Thoracic aorta (tissue), 2 donors: ENCODE data around the gene GAS1. TPM values are rescaled to one million over a fixed set of nuclear protein-coding genes. Genes with fewer than 3 reads are reported as not detected.

Source experiments
- ATAC-seq: fragments of 150-250 bp; one replicate; pipeline ENCODE4 v1.8.0; 2017; ENCODE audit warnings: low read depth; ENCODE audit not compliant: insufficient number of reproducible peaks, low FRiP score
- DNase-seq: peaks from one replicate; pipeline ENCODE4 v3.0.0-alpha.2; 2020; ENCODE audit warnings: low spot score
- H3K27ac ChIP-seq, 2 donors: fragments of 200-600 bp; sonication (generic); 1 replicate in 1 of 2; 2 replicates in 1 of 2; pipeline ENCODE4 v1.5.1; 2016; ENCODE audit warnings: mild to moderate bottlenecking in 2 of 2, moderate library complexity in 2 of 2
- H3K27me3 ChIP-seq: fragments of 200-600 bp; sonication (generic); replicated peaks from 2 replicates; pipeline ENCODE4 v1.6.0; 2016; ENCODE audit warnings: mild to moderate bottlenecking; ENCODE audit not compliant: insufficient read depth
- H3K36me3 ChIP-seq: fragments of 200-600 bp; sonication (generic); one replicate; pipeline ENCODE4 v1.5.1; 2016
- H3K4me1 ChIP-seq, 2 donors: fragments of 200-600 bp; sonication (generic); 1 replicate in 1 of 2; 2 replicates in 1 of 2; pipeline versions ENCODE4 v1.5.1 to v1.6.0; 2016; ENCODE audit warnings: low read depth in 2 of 2, mild to moderate bottlenecking in 1 of 2; ENCODE audit not compliant: control insufficient read depth in 1 of 2
- H3K4me3 ChIP-seq: fragments of 200-600 bp; sonication (generic); 2 replicates; pipeline ENCODE4 v1.5.1; 2016; ENCODE audit warnings: mild to moderate bottlenecking
- H3K9me3 ChIP-seq: fragments of 200-600 bp; sonication (generic); 2 replicates; pipeline ENCODE4 v1.5.1; 2016
- total RNA-seq, 2 donors: library from RNA; depleted of rRNA; stranded (reverse); fragments of >200 nt; gene quantifications; one replicate each; pipeline versions ENCODE4 v1.1.0 to v1.2.3, GENCODE V29; 2016
- TF ChIP-seq, protein P1 (sequence below): fragments of 200-600 bp; sonication (generic); IDR thresholded peaks from one replicate; pipeline ENCODE4 v1.5.1; 2019; ENCODE audit warnings: antibody characterized with exemption

Gene GAS1
- total RNA-seq, 2 donors from 2014 or later = 47.6 to 108 TPM

- Histone ChIP-seq H3K36me3 (no peaks in the 10 kb centered on the region), H3K4me1 (peaks cover 0 to 20% of the 10 kb centered on the region in 2 donors), H3K9me3 (no peaks in the 10 kb centered on the region), H3K4me3 (no peak overlapping the region), H3K27me3 (no peaks in the 10 kb centered on the region), H3K27ac (no peak overlapping the region)
- DNase-seq = no peak
- TF ChIP-seq, protein P1, sequence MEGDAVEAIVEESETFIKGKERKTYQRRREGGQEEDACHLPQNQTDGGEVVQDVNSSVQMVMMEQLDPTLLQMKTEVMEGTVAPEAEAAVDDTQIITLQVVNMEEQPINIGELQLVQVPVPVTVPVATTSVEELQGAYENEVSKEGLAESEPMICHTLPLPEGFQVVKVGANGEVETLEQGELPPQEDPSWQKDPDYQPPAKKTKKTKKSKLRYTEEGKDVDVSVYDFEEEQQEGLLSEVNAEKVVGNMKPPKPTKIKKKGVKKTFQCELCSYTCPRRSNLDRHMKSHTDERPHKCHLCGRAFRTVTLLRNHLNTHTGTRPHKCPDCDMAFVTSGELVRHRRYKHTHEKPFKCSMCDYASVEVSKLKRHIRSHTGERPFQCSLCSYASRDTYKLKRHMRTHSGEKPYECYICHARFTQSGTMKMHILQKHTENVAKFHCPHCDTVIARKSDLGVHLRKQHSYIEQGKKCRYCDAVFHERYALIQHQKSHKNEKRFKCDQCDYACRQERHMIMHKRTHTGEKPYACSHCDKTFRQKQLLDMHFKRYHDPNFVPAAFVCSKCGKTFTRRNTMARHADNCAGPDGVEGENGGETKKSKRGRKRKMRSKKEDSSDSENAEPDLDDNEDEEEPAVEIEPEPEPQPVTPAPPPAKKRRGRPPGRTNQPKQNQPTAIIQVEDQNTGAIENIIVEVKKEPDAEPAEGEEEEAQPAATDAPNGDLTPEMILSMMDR = no peak
- ATAC-seq = no peak
These were observed 40.6 kb upstream of the GAS1 start for GRCh38 chr9:86987900-86988299.

GRCh38 chr9:86985132-86985647 is 37.9 kb upstream of the GAS1 start:
- TF ChIP-seq, protein P1 = no peak
- Histone ChIP-seq H3K9me3 (no peaks in the 10 kb centered on the region), H3K27me3 (no peaks in the 10 kb centered on the region), H3K36me3 (no peaks in the 10 kb centered on the region), H3K4me3 (no peak overlapping the region), H3K27ac (no peak overlapping the region), H3K4me1 (peaks cover 0 to 21% of the 10 kb centered on the region in 2 donors)
- DNase-seq = no peak
- no peak for ATAC-seq

GRCh38 chr9:86983620-86984259 is 36.4 kb upstream of the GAS1 start:
- ATAC-seq (peak; percentile 56), DNase-seq (no peak)
- peaks cover 0 to 21% of the 10 kb centered on the region in 2 donors for H3K4me1 ChIP-seq
- TF ChIP-seq, protein P1 = no peak
- peak overlapping the region; percentile 9 to 29 for H3K27ac ChIP-seq
- H3K27me3 ChIP-seq = no peaks in the 10 kb centered on the region
- H3K9me3 ChIP-seq = no peaks in the 10 kb centered on the region
- H3K36me3 ChIP-seq = no peaks in the 10 kb centered on the region
- H3K4me3 ChIP-seq = peak overlapping the region; percentile 19

DNA sequence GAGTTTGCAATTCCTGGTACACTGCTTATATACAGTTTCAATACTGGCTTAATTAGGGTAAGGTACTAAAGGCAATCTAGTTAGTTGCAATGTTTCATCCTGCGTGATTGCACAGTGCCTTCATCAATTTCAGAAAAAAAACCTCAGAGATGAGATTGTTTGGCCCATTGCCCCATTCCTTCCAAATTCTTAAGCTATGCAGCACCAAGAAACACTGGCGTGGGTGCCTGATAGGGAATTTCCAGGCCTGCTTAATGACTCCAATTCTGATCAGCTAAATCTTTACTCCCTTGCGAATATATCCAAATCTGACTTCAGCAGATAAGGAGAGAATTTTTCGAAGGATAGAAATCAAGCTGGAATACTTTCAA is 35.9 kb upstream of the GAS1 start:
- Histone ChIP-seq H3K36me3 (no peaks in the 10 kb centered on the region), H3K27me3 (no peaks in the 10 kb centered on the region), H3K9me3 (no peaks in the 10 kb centered on the region), H3K27ac (peak overlapping the region in 1 of 2 donors; percentile 9), H3K4me3 (peak overlapping the region; percentile 19), H3K4me1 (peaks cover 0 to 21% of the 10 kb centered on the region in 2 donors)
- DNase-seq (no peak), ATAC-seq (peak; percentile 19)
- TF ChIP-seq, protein P1 = no peak

- no peak for DNase-seq
- H3K9me3 ChIP-seq = no peaks in the 10 kb centered on the region
- H3K36me3 ChIP-seq = no peaks in the 10 kb centered on the region
- TF ChIP-seq, protein P1 = no peak
- H3K27me3 ChIP-seq = no peaks in the 10 kb centered on the region
- peaks cover 0 to 21% of the 10 kb centered on the region in 2 donors for H3K4me1 ChIP-seq
- H3K27ac ChIP-seq = no peak overlapping the region
- H3K4me3 ChIP-seq = no peak overlapping the region
- no peak for ATAC-seq
These were observed 33.5 kb upstream of the GAS1 start for GRCh38 chr9:86980802-86981201.
